Central memory CD8-positive, alpha-beta T cell (primary cell): Measurements from ENCODE around the gene CPED1.

Experiments
- ATAC-seq: fragments of 150-1000 bp; cut with Tn5 transposase; replicated peaks from 2 replicates; pipeline ENCODE4 v1.10.0; 2022; ENCODE audit warnings: mild to moderate bottlenecking, moderate FRiP score, moderate number of reproducible peaks; ENCODE audit not compliant: poor library complexity, severe bottlenecking; ENCODE audit errors: extremely low read depth
- DNase-seq, 2 donors: peaks; one replicate each; pipeline ENCODE4 v3.0.0; 2021; ENCODE audit warnings: low spot score in 2 of 2
- H3K27ac Mint-ChIP-seq: one replicate; pipeline ENCODE4 v1.8.0; 2022; ENCODE audit warnings: low read depth, mild to moderate bottlenecking, moderate library complexity, mixed read lengths
- H3K27me3 Mint-ChIP-seq: one replicate; pipeline ENCODE4 v1.8.0; 2022; ENCODE audit warnings: mixed read lengths
- H3K36me3 Mint-ChIP-seq: one replicate; pipeline ENCODE4 v1.8.0; 2022; ENCODE audit warnings: mild to moderate bottlenecking, moderate library complexity, mixed read lengths; ENCODE audit not compliant: insufficient read depth
- H3K4me1 Mint-ChIP-seq: one replicate; pipeline ENCODE4 v1.8.0; 2022; ENCODE audit warnings: mixed read lengths
- H3K4me3 Mint-ChIP-seq: one replicate; pipeline ENCODE4 v1.8.0; 2022; ENCODE audit warnings: mild to moderate bottlenecking, moderate library complexity, mixed read lengths
- H3K9me3 Mint-ChIP-seq: one replicate; pipeline ENCODE4 v1.8.0; 2022; ENCODE audit warnings: mixed read lengths

The CPED1 gene

GRCh38 chr7:120993553-120994191 lies 5.2 kb downstream of the CPED1 start:
- DNase-seq (no peak), ATAC-seq (no peak)
- Mint-ChIP-seq H3K4me1 (peaks cover 20% of the 10 kb centered on the region), H3K9me3 (no peaks in the 10 kb centered on the region), H3K36me3 (no peaks in the 10 kb centered on the region), H3K4me3 (no peak overlapping the region), H3K27ac (no peak overlapping the region), H3K27me3 (peaks cover 79% of the 10 kb centered on the region)

GRCh38 chr7:120994512-120995410 lies 6.2 kb downstream of the CPED1 start:
- Mint-ChIP-seq H3K27me3 (peaks cover 68% of the 10 kb centered on the region), H3K4me3 (no peak overlapping the region), H3K27ac (no peak overlapping the region), H3K4me1 (peaks cover 14% of the 10 kb centered on the region), H3K36me3 (no peaks in the 10 kb centered on the region), H3K9me3 (no peaks in the 10 kb centered on the region)
- no peak for ATAC-seq
- no peak for DNase-seq

- peaks cover 59% of the 10 kb centered on the region for H3K27me3 Mint-ChIP-seq
- DNase-seq (no peak), ATAC-seq (no peak)
- no peaks in the 10 kb centered on the region for H3K36me3 Mint-ChIP-seq
- H3K27ac Mint-ChIP-seq: no peak overlapping the region
- no peak overlapping the region for H3K4me3 Mint-ChIP-seq
- H3K9me3 Mint-ChIP-seq: no peaks in the 10 kb centered on the region
- H3K4me1 Mint-ChIP-seq: peaks cover 14% of the 10 kb centered on the region
Observed at GRCh38 chr7:120995654-120996053, 7.1 kb downstream of the CPED1 start.

GRCh38 chr7:120996333-120996987 lies 7.9 kb downstream of the CPED1 start:
- Mint-ChIP-seq H3K27ac (no peak overlapping the region), H3K9me3 (no peaks in the 10 kb centered on the region), H3K4me3 (no peak overlapping the region), H3K36me3 (no peaks in the 10 kb centered on the region), H3K4me1 (peaks cover 14% of the 10 kb centered on the region), H3K27me3 (peaks cover 51% of the 10 kb centered on the region)
- DNase-seq (peak in 1 of 2 donors; percentile 32), ATAC-seq (peak; percentile 81)

GRCh38 chr7:120996988-120997345 lies 8.5 kb downstream of the CPED1 start:
- no peak for ATAC-seq
- DNase-seq: no peak
- Mint-ChIP-seq H3K9me3 (no peaks in the 10 kb centered on the region), H3K4me1 (peaks cover 14% of the 10 kb centered on the region), H3K4me3 (no peak overlapping the region), H3K27ac (no peak overlapping the region), H3K27me3 (peaks cover 46% of the 10 kb centered on the region), H3K36me3 (no peaks in the 10 kb centered on the region)

GRCh38 chr7:120997882-120998474 lies 9.5 kb downstream of the CPED1 start:
- no peaks in the 10 kb centered on the region for H3K9me3 Mint-ChIP-seq
- no peaks in the 10 kb centered on the region for H3K36me3 Mint-ChIP-seq
- ATAC-seq (no peak), DNase-seq (no peak)
- peaks cover 46% of the 10 kb centered on the region for H3K27me3 Mint-ChIP-seq
- H3K4me3 Mint-ChIP-seq: no peak overlapping the region
- peaks cover 14% of the 10 kb centered on the region for H3K4me1 Mint-ChIP-seq
- H3K27ac Mint-ChIP-seq: no peak overlapping the region

GRCh38 chr7:120998520-120998919 lies 10.0 kb downstream of the CPED1 start:
- Mint-ChIP-seq H3K27me3 (peaks cover 50% of the 10 kb centered on the region), H3K9me3 (no peaks in the 10 kb centered on the region), H3K4me3 (no peak overlapping the region), H3K27ac (no peak overlapping the region), H3K4me1 (peaks cover 14% of the 10 kb centered on the region), H3K36me3 (no peaks in the 10 kb centered on the region)
- ATAC-seq (no peak), DNase-seq (no peak)

- no peak overlapping the region for H3K4me3 Mint-ChIP-seq
- no peak overlapping the region for H3K27ac Mint-ChIP-seq
- ATAC-seq (no peak), DNase-seq (no peak)
- H3K9me3 Mint-ChIP-seq: no peaks in the 10 kb centered on the region
- H3K27me3 Mint-ChIP-seq: peaks cover 50% of the 10 kb centered on the region
- no peaks in the 10 kb centered on the region for H3K36me3 Mint-ChIP-seq
- H3K4me1 Mint-ChIP-seq: peaks cover 14% of the 10 kb centered on the region
Observed at GRCh38 chr7:120998996-120999565, 10.6 kb downstream of the CPED1 start.

GRCh38 chr7:121000081-121000983 lies 11.8 kb downstream of the CPED1 start:
- DNase-seq: no peak
- Mint-ChIP-seq H3K36me3 (peaks cover 1% of the 10 kb centered on the region), H3K4me1 (peaks cover 14% of the 10 kb centered on the region), H3K9me3 (no peaks in the 10 kb centered on the region), H3K27ac (no peak overlapping the region), H3K27me3 (peaks cover 45% of the 10 kb centered on the region), H3K4me3 (no peak overlapping the region)
- no peak for ATAC-seq

GRCh38 chr7:121001234-121001906 lies 12.9 kb downstream of the CPED1 start:
- Mint-ChIP-seq H3K9me3 (no peaks in the 10 kb centered on the region), H3K4me3 (no peak overlapping the region), H3K27ac (no peak overlapping the region), H3K27me3 (peaks cover 43% of the 10 kb centered on the region), H3K4me1 (peaks cover 8% of the 10 kb centered on the region), H3K36me3 (peaks cover 1% of the 10 kb centered on the region)
- ATAC-seq: no peak
- DNase-seq: no peak

GRCh38 chr7:121002048-121002756 lies 13.7 kb downstream of the CPED1 start:
- Mint-ChIP-seq H3K4me3 (no peak overlapping the region), H3K27me3 (peaks cover 41% of the 10 kb centered on the region), H3K27ac (no peak overlapping the region), H3K9me3 (no peaks in the 10 kb centered on the region), H3K4me1 (no peaks in the 10 kb centered on the region), H3K36me3 (peaks cover 1% of the 10 kb centered on the region)
- no peak for ATAC-seq
- no peak for DNase-seq
